Measurements from ENCODE around the gene COL28A1.
A peak's percentile ranks its signal among the peaks of the same experiment; 100 is the strongest.

COL28A1 gene

DNA sequence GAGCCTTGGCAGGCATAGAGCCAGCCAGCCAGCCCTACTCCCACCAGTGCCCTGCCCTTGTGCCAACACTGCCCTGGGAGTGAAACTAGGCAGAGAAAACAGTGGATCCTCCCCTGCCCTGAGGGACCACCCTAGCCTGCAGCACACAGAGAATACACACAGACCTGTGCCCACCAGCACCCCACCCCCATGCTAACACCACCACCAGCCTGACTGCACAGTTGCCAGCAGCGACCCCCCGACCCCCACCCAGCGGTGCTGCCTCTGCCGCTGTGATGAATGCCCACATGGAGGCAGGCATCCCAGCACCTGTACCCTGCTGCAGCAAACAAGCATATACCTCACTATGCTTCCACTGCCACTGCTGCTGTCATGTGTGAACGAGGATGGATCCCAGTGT is 21.6 kb upstream of the COL28A1 start:
- DNase-seq = no peak

DNA sequence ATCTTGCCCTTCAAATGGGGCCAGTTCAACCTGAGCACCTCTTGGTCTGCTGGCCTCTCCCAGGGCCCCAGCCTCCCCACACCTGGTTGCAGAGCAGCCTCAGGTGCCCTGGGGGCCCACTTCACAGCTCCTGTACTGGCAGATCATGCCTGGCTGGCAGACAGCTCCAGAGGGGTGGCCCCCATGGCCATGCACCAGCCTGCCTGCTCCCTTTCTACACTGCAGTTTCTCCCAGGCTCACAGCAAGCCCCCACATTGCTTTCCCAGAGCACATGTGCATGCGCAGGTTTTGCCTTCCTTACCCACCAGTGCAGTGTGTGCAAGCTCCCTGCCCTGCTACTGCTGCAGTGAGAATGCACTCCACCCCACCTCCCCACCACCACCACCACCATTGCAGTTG is 21.2 kb upstream of the COL28A1 start:
- DNase-seq = no peak

DNA sequence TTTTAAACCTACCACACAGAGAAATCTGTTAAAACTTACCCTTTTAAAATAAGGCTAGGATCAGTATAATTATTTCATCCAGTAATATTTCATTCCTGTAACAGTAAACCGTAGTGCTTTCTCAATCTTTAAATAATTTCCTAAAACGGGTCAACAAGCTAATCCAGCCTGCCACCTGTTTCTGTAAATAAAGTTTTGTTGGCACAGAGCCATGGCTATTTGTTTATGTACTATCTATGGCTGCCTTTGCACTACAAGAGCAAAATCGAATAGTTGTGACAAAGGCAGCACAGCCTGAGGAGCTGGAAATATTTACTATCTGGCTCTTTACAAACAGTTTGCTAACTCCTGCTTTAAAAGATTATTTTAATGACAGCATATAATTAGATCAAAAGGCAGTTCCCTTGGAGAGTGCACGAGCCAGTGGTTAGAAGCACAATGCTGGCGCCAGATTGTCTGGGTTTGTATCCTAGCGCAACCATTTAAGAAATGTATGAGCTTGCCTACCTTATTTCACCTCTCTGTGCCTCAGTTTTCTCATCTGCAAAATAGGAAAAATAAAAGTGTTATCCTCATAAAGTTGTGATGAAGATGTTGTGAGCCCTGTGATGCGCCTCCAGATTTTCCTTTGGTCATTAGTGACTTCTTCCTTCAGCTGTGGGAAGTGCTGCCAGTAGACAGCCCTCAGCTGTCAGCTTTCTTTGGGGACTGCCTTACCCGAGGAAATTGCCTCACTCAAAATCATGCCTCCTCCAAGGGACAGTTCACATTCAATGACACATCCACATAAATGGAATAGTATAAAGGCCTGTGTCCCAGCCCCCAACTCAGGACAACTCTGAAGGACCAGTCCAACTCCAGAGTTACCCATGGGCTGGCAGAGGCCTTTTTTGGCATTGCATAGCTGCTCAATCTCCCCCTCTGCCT is 19.2 kb upstream of the COL28A1 start:
- DNase-seq = no peak

DNA sequence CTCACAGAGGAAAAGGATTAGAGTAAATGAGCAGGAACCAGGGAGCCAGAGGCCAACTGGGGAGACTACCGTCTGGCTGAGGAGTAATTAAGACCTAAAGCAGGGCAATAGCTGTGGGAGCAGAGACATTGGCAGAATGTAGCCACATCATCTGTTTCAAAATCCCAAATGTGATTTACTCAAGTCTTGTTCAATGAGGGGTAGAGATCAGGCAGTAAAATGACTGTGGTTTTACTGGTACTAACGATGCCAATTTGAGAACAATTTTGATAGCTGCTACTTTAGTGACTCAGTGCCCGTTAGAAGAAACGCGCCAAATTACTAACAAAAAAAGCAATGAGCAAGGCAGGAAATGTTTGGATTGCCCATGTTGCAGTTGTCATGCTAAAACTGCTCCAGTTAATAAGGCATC is 18.4 kb upstream of the COL28A1 start:
- no peak for DNase-seq

DNA sequence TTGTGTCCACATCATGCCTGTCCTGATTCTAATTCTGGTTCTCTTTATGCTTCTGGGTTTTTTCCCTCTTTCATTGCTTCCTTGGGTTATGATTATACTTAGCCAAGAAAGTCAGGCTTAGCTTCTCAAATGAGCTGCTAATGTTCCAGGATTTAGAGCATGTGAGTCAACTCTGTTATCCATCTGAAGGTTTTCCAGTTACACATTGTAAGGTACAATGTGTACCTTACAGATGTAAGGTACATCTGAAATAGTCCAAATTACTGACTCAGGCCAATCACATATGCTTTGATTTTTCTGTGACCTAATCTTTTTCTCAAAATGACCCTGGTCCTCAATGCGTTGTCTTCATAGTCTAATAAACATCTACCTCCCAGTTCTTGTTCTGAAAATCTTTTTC is 17.7 kb upstream of the COL28A1 start:
- no peak for DNase-seq

DNA sequence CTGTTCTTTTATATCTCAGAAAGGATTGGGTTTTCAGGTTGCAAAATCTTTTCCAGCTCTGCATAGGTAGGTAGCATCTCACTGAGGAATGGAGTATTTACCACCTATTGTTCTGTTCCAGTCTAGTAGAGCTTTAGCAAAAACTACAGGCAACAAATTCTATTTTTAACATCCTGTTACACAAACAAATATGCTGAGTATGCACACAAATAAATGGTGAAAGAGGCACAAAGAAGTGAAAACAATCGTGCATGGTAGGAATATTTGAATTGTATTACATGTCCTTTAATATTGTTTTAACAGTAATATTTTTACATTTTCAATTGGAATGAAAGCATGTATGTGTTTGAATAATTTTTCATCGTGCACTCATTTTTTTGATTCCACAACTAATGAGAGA is 16.5 kb upstream of the COL28A1 start:
- no peak for DNase-seq

DNA sequence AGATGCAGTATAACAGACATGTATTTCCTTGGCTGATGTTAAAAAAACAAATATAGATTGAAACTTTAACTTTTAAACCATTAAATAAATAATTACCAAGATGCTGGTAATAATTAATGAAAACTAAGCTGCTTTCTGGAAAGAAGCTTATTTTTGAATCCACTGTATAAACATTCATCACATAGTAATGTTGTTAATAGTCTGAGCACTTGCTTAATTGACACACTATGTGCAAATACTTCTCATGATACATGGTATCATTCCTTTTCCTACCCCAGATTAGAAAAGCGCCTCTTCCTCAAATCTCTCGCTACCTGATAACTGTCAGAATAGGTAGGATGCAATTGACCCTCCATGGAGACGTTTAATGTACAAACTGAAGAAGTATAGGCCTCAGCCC is 15.0 kb upstream of the COL28A1 start:
- DNase-seq = no peak

DNA sequence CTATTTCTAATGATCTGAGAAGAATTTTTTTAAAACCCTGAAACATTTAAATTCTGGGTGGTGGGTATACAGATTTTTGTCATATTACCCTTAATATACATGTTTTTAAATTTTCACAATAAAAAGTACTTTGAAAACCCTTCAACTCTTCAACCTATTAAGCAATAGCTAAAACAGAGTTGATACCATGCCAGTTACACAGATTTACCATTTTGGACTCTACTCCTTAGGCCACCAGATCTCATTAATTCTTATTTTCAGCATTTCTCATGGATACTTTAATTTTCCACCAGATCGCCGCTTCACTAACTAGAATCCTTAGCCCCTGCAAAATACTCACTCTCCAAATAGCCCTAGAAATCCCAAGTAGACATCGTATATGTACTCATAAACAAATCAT is 12.7 kb upstream of the COL28A1 start:
- DNase-seq = no peak

DNA sequence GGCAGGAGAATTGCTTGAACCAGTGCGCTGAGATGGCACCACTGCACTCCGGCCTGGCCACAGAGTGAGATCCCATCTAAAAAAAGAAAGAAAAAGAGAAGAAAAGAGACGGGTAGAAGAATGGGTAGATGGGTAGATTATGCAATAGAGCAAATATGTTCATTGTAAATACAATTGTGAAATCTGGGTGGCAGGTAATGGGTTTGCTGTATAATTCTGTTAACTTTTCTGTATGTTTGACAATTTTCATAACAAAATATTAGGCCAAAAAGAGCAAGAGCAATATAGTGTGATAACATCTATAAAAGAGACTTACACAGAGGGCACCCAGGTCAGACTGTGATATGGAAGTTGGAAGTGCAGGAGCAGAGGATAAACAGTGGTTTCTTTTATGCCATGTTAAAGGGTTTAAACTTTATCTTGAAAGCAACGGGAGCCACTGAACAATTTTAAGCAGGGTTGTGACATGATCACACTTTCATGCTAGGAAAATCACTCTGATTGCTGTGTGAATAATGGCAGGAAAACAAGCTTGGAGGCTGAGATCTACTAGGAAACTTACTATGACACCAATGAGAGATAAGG is 6.7 kb upstream of the COL28A1 start:
- no peak for DNase-seq

DNA sequence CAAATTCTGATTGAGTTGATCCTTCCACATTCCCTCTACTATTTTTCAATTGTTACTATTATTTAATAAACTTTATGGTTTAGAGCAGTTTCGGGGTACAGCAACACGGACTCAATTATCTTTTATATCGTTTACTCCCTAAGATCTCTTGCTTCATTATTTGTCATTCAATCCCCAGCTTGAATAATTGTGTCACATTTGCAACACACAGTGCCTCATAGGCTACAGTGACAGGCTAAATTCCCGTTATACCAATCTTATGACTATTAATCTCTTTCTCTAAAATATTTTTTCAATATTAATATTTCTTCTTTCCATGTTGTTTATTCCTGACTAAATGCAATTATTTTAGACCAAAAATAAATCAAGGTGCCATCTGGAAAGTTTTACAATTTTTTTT is 4.0 kb upstream of the COL28A1 start:
- no peak for DNase-seq

DNA sequence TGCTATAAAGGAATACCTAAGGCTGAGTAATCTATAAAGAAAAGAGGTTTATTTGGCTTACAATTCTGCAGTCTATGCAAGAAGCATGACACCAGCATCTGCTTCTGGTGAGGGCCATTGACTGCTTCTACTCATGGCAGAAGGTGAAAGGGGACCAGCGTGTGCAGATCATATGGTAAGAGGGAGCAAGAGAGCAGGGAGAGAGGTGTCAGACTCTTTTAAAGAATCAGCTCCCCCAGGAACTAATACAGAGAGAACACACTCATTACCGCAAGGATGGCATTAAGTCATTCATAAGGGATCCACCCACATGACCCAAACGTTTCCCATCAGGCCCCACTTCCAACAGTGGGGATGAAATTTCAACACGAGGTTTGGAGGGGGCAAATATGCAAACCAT is 3.5 kb upstream of the COL28A1 start:
- no peak for DNase-seq

DNA sequence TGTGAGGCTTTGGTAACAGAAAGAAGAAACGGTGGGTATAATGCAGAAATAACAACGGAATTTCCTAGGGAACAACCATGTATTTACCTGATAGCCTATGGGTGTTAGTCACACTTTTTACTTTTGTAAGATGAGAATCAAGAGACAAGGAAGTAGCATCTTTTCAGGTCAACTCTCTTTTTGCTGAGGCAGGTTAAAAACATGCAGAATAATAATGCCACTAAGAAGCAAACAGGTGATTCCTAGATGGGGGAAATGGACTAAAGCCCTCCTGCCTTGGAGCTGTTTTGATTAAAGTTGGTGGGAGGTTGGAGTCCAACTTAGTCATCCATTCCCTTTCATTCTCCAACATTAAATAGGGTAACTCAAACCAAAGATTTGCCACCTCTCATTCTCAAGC is 2.0 kb upstream of the COL28A1 start:
- DNase-seq = no peak

DNA sequence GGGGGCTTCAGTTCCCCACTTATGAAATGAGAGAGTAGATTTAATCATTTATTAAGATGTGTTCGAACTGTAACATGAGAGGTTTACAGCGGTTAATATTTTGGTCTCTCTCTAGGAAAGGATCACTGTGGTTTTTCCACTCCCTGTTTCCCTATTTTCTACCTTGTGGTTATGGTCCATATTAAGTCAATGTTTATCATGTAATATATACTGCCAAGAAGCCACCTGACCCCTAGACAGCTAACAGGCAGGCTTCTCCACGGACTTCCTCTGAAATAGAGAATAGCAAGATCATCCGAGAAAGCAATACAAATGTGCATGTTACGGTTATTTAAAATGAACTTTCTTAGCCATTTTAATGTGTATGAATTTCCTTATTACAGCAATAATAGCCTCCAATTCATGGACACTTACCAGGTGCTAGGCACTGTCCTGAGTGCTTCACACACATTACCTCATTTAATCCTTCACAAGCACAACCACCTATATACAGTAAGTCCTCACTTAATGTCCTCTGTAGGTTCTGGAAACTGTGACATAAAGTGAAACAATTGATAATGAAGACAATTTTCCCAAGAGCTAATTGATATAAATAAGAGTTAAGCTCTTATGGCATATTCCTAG is 835 bp upstream of the COL28A1 start:
- no peak for DNase-seq

DNA sequence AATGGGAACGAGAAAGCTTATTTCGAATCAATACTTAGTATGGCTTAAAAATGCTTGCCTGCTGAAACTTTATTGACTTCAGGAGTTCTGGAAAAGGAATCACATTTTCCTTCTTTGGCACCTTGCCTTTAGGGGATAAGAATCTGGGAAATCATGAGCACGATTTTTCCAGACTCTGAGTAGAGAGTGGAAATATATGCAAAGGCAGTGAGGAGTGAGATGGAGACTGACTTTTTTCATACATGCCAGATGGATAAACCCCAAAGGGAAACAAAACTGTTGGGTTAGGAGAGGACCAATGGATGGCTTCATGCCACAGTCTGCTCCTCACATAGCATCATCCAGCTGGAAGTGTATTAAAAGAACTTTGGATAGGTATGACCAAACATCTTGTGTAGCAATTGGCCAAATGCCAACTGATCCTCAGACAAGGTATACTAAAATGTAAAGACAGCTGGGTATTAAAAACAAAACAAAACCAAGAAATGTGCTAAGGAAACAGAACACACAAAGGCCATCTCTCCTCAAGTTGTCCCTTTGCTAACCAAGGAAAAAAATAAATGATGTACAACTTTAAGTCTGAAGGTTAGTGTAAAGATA is 1.7 kb downstream of the COL28A1 start:
- no peak for DNase-seq

DNA sequence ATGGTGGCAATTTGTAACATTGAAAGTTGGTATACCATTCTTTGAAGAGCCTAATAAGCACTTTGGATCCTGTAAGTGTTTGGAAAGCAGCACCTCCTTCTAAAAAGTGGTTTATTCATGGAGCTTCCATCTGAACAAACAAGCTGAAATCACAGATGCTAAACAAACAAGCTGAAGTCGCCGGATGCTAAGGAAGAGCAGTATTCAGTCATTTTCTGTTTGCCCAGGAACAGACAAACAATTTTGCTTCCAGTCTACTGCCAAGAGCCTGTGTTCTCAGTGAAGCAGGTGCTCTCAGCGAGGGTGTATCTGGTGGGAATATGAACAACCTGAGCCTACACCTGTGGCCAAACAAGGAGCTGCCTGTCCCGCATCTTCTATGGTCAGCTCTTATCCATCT is 6.3 kb downstream of the COL28A1 start:
- no peak for DNase-seq

DNA sequence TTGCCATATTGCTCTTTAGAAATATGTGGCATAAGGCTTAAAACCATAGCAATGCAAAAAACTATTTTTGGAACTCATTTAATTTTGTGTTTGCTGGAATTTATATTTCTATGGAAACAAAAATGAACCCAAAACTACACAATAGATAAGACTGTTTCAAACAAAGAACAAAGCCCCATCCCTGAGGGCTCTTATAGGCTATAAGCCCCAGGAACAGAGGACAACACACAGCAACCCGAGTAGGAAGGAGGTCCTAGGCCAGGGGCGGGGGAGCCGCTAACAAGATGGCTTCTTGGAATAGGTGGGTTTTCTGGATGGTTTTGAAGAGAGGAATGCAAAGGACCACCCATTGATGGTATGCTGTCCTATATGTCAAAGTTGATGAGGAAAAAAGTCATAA is 8.6 kb downstream of the COL28A1 start:
- DNase-seq = no peak

DNA sequence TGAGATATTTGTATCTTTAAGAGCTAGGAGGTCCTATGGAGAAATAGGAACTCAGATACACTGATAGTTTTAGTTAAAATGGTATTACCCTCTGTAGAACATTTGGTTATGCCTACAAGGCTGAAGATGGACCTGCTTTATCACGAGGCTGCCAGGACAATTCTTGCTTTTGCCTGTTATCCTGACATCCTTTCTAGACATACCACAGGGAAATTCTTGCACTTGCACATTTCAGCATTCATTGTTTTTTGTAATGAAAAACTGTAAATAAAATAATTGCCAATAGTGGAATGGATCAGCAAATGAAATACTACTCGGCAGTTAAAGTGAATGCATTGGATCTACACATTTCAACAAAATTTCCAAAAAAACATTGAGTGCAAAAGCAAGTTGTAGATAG is 9.7 kb downstream of the COL28A1 start:
- no peak for DNase-seq

DNA sequence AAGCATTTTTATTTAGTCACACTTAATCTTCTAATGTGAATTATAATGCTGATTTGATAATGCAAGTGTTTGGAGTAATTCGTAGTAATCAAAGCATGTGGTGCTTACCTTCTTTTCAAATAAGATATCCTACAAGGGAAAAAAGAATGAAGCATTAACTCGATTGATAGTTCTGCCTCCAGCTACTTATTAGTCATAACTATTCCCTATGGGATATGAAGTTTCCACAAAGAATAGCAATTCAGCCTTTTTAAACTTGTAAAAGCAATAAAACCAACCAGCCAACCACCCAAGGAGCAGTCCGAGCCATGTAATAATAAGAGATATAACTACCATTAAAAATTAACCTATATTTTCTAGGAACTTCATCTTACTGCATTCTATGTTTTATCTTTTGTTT is 11.6 kb downstream of the COL28A1 start:
- no peak for DNase-seq

DNA sequence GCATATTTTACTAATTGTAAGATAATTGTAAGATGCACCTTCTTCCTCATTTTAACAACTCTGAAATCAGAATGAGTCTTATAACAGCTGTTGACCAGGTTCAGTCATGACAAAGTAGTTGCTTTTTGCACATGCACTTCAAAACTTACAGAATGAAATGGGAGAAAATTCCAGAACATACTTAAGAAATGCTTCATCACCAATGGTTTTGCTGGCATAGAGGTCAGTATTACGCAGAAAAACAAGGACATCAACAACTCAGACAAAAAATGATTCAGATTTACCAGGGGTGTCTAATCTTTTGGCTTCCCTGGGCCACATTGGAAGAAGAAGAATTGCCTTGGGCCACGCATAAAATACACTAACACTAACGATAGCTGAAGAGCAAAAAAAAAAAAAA is 13.3 kb downstream of the COL28A1 start:
- no peak for DNase-seq

DNA sequence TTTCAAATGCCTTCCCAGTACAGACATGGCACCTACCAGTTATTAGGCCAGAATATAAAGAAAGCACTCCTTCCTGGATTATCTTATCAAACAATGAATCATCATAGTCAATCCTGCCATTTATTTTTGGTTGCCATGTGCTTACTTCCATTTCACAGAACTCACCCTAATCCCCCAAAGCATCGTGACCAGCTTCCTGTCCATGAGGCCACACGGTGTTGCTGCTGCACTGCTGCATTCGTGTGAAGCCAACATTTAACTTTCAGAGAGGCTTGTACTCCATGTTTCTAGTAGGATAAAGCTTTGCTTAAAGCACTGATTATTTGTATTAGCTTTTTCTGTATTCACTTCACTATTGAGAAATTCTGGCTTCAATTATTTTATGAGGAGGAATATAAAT is 14.4 kb downstream of the COL28A1 start:
- peak in 1 of 5 experiments; percentile 25 for DNase-seq

DNA sequence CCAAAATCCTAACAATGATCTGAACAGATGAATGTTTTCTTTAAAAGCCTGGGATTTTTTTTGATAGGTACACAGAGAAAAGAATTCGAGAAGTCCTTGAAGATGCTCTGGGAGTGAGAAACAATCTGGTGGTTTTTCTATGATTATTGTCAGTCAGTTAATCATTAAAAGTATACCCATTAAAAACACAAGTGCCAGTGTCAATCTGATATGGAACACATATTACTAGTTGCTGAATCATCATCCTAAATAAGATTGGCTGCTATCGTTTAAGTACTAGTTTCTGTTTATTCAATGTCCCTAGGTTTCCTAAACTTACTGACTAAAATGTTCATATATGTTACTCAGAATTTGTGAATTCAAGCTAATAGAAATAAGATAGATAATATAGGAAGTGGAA is 16.1 kb downstream of the COL28A1 start:
- no peak for DNase-seq

DNA sequence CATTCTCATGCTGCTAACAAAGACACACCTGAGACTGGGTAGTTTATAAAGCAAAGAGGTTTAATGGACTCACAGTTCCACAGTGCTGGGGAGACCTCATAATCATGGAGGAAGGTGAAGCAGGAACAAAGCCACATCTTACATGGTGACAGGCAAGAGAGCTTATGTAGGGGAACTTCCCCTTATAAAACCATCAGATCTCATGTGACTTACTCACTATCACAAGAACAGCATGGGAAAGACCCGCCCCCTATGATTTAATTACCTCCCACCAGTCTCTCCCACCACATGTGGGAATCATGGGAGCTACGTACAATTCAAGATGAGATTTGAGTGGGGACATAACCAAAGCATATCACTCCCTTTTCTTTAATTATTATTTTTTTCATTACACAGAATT is 16.6 kb downstream of the COL28A1 start:
- no peak for DNase-seq

DNA sequence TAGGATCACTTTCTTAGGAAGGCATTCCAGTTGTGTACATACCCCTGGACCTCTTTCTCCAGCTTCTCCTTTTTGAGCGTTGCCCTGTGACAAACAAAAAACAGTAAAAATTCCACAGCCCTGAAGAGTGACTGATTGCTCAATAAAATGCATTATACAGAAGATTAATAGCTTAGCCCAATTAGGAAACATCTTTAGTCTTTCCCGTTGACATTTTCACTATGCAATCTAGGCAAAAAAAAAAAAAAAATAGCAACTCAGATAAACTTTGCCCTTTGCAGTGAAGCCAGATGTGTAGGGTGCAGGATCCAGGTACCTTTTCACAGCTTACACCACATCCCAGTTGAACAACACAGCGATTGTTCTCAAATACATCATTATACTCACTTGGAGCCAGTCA is 17.9 kb downstream of the COL28A1 start:
- no peak for DNase-seq

DNA sequence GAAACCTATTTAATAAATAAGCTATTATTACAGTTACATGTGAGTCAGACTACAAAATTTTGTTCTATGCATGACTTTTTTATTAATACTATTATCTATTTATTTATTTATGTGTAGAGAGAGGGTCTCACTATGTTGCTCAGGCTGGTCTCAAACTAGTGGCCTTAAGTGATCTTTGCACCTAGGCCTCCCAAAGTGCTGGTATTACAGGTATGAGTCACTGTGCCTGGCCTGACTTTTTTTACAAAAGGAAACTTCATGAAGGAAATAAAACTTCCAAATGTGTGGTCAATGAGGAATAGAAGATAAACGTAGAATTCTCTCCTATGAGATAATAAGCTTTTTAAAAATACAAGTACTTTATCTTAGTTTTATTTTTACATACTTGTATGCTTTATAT is 19.0 kb downstream of the COL28A1 start:
- no peak for DNase-seq

Measured in T-helper 2 cell (primary cell).